Measurements from ENCODE around the gene ADAMTS17. TPM values are rescaled to one million over a fixed set of nuclear protein-coding genes. Genes with fewer than 3 reads are reported as not detected.

ADAMTS17 gene
- total RNA-seq, 4 donors from 2014 or later, result 5.0 to 16.2 (median 11.6) TPM

GRCh38 chr15:99923711-99924110 lies 418.1 kb downstream of the ADAMTS17 start:
- no peaks in the 10 kb centered on the region for H3K9me3 ChIP-seq
- H3K4me1 ChIP-seq, result peaks cover 0 to 2% of the 10 kb centered on the region in 2 donors
- H3K27me3 ChIP-seq, result no peaks in the 10 kb centered on the region
- ATAC-seq (no peak), DNase-seq (no peak)
- no peaks in the 10 kb centered on the region for H3K36me3 ChIP-seq
- no peak overlapping the region for H3K27ac ChIP-seq
- intact Hi-C loops (cut with DNase I; ENCODE audit: low total_unique reads), result loop anchor here (10.0 kb wide), 3 partner anchors 651 to 681 kb away; partner anchors contain the start of genes ASB7, LINS1 and LRRC28
- H3K4me3 ChIP-seq, result no peak overlapping the region
- in situ Hi-C loops (cut with MboI; ENCODE audit: low sequenced_read_pairs in 4 of 4), result loop anchor here in 1 of 4 donors (25.0 kb wide), 1 partner anchor 639 kb away; no protein-coding TSS in a partner anchor
- no peak for TF ChIP-seq POLR2A (IDR thresholded peaks at IDR 0.05)
- TF ChIP-seq CTCF (IDR thresholded peaks at IDR 0.05 in 4 of 5, conservative IDR thresholded peaks at IDR 0.05 in 1 of 5), result no peak

Other genes starting within 250 kb of the ADAMTS17 start
- gene CERS3, start 187.0 kb upstream of the ADAMTS17 start, total RNA-seq, result under 1 TPM in 2 of 4 donors, not detected in 2; 0.52 to 0.97 TPM